Measurements from ENCODE around the gene MAN1B1.

Gene MAN1B1

GRCh38 chr9:137086531-137087408, at the start of gene MAN1B1:
MAN1B1 (plus strand) TSS chr9:137086985; CDS start chr9:137087000, 15 bp downstream.
- DNase-seq (ENCODE audit: low spot score), result peak; percentile 97

DNA sequence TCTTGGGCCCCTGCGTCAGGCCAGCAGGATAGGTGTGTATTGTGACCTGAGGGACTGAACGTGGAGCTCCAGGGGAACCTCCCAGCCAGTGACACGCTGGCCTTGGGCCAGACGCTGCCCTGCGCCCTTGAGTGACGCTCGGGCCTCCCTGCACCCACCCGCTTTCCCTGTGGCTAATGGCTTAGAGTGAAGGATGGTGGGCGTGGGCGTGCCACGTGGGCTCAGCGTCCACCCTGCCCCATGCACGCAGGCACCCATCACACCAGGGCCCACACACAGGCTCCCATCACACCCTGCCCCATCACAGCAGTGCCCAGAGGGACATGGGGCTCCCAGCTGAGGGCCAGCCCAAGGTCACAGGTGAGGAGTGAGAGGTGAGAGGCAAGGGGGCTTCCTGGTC, 49.8 kb upstream of the MAN1B1 start:
- DNase-seq (ENCODE audit: low spot score), result no peak

DNA sequence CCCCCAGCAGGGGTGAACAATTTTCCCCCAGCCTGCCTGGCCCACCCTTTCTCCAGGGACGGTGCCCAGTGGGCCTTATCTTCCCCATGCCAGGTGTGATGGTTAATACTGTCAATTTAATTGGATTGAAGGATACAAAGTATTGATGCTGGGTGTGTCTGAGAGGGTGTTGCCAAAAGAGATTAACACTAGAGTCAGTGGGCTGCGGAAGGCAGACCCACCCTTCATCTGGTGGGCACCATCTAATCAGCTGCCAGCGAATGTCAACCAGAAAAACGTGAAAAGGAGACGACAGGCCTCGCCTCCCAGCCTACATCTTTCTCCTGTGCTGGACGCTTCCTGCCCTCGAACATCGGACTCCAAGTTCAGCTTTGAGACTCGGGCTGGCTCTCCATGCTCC, 49.3 kb upstream of the MAN1B1 start:
- no peak for DNase-seq (ENCODE audit: low spot score)

DNA sequence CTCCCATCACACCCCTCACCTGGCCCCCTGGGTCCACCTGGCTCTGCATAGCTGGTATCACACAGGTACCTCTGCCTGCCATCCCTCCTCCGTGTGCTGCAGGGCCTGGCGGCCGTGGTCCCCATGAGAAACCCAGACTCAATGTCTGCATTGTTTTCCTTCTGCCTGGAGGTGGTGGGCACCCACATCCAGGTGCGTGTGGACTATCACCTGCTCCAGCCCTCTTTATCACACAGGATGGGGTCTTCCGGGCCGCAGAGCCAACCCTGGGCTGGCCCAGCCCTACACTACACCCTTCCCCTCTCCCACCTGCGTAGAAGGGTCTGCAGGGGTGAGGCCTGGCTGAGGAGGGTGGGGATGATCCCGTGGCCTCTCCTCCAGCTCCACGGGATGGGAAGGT, 47.9 kb upstream of the MAN1B1 start:
- DNase-seq (ENCODE audit: low spot score), result no peak

DNA sequence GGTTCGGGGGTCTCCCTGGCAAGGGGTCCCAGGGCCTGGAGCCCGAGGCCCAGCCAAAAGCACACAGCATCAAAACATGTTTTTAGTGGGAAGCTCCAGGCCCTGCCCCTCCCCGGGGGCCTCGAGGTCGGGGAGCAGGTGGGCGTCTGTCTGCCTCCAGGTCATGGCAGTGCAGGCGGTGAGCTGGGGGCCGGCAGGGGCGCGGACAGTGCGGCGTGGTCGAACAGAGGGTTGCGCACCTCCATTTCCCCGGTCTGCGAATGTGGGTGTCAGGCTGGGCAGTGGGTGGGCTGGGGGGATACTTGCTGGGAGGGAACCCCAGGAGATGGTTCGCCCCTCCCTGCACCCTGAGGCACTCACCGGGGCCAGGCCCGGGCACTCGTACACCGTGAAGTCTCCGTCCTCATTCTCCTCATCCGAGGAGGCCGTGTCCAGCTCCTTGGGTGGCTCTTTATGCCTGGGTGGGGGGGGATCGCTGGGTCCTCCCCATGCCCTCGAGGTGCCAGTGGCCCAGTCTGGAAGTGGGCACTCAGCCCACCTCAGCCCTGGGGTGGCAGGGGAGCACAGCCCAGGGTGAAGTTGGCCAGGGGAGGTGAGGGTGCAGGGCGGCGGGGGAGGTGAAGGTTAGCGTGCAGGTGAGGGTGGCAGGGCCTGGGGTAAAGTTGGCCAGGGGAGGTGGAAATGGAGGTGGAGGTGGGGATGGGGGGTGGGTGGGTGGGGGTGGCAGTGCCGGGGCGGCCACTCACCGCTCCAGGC, 47.0 kb upstream of the MAN1B1 start:
- DNase-seq (ENCODE audit: low spot score), result no peak

- no peak for DNase-seq (ENCODE audit: low spot score)
Observed at GRCh38 chr9:137040568-137040967, 46.2 kb upstream of the MAN1B1 start.

DNA sequence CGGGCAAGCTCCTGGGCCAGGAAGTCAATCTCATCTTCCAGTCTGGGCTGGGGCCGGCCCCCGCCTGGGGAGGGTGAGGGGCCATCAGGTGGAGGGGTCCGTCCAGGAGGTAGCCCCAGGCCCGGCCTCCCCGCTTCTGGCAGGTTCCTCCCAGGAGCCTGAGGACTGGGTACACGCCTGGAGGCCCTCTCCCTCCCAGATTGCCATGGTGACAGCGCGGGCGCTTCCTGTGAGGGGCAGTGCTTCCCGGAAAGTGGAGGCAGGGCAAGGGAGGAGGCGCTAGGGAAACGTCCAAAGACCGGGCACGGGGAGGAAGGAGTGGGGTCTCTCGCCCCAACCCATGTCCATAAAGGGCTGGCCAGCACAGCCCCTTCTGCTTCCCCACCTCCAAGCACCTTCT, 45.7 kb upstream of the MAN1B1 start:
- no peak for DNase-seq (ENCODE audit: low spot score)

DNA sequence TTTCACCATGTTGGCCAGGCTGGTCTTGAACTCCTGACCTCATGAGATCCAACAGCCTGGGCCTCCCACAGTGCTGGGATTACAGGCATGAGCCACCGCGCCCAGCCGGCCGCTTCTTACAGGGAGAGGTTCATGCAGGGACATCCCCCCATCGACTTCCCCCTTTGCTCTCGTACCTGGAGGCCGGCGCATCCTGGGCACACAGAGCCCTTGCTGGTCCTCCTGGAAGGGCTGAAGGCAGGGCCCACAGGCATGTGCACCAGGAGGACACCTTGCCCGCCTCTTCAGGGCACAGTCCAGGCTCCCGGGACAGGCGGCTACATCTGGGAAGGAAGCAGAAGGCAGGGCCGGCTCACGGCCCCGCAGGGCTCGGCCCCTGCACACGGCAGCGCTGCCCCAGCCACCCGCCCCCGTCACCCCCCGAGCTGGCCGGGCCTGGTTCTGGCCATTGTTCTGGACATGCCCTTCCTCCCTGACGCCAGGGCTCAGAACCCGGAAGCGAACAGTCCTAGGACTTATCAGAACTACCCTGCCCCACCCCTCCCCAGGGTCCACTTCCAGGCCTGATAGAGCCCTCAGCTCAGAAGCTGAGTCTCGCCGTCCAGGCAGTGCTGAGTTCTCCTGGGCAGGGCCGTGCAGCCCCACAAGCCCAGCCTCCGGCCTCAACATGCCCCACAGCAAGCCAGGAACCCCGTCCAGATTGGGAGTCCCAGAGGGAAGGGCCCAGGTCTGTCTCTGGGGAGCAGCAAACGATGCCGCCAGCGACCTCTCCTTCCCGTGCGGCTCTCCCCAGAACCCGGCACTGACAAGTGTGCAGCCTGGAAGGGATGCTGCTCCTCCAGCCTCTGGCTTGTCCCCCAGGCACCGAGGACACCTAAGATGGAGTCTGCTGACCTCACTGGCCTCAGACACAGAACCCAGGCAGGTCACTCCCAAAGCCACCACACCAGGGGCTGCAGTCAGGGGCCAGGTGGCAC, 43.7 kb upstream of the MAN1B1 start:
- no peak for DNase-seq (ENCODE audit: low spot score)

GRCh38 chr9:137044037-137044436, 42.7 kb upstream of the MAN1B1 start:
- DNase-seq (ENCODE audit: low spot score), result no peak

DNA sequence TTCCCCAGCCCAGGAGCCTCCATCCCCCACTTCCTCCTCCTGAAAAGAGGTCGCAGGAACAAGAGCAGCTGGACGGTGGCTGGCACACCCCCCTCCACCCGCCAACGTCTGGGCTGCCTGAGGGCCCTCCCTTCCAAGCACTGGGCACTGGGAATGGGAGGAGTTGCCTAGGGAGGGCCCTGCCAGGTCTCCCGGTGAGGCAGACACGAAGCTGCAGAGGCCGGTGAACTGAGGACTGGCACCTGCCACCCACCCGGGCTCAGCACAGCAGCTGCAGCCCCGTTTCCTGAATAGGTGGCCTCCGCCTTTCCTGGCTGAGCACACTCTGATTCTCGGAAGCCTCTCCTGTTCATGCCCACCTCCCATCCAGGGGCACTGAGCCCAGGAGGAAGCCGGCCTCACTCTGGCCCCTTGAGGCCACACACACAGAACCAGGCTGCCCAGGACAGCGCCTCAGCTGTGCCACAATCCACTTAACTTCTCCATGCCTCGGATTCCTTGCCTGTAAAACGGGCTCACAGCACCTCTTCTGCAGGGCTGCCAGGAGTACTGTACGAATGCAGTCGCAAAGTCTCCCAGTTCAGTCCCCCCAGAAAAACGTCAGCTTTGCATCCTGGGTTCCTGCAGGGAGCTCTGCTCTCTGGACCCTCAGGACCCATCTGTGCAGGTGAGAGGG, 42.1 kb upstream of the MAN1B1 start:
- DNase-seq (ENCODE audit: low spot score), result no peak

DNA sequence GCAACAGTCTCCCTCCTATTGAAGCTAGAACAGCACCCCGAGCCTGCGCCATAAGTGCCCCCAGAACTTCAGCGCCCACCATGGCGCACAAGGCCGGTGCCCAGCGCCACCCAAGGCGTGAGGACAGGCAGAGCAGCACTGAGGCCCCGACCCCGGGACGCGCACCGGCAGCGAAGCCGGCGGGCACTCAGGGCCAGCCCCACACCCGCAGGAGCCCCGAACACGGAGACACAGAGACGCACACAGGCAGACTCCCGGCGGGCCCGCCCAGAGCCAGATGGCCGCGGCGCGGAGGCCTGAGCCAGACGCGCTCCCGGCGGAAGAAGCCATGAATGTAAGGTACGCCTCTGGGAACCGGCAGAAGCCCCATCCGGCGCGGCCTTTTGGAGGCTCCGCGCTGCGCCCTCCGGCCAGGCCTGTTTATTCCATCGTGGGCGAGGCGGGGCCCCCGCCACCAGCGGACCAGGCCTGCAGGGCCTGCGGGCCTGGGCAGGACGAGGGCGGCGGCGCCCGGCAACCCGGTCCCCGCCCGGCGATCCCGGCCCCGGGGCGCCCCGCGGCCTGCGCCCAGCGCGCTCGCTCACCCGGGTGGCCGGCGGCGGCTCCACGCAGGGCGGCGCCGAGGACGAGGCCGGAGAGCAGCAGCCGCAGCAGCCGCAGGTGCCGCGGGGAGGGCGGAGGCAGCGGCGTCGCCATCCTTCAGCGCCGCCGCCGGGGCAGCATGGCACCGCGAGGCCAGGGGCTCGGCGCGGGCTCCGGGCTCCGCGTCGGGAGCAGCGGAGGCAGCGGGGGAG, 41.3 kb upstream of the MAN1B1 start:
- no peak for DNase-seq (ENCODE audit: low spot score)

- DNase-seq (ENCODE audit: low spot score), result peak; percentile 86
Observed at GRCh38 chr9:137046088-137046787, 40.5 kb upstream of the MAN1B1 start, which contains the start of gene NPDC1. NPDC1 (minus strand) TSS chr9:137046177; CDS start chr9:137045989, 188 bp downstream.

DNA sequence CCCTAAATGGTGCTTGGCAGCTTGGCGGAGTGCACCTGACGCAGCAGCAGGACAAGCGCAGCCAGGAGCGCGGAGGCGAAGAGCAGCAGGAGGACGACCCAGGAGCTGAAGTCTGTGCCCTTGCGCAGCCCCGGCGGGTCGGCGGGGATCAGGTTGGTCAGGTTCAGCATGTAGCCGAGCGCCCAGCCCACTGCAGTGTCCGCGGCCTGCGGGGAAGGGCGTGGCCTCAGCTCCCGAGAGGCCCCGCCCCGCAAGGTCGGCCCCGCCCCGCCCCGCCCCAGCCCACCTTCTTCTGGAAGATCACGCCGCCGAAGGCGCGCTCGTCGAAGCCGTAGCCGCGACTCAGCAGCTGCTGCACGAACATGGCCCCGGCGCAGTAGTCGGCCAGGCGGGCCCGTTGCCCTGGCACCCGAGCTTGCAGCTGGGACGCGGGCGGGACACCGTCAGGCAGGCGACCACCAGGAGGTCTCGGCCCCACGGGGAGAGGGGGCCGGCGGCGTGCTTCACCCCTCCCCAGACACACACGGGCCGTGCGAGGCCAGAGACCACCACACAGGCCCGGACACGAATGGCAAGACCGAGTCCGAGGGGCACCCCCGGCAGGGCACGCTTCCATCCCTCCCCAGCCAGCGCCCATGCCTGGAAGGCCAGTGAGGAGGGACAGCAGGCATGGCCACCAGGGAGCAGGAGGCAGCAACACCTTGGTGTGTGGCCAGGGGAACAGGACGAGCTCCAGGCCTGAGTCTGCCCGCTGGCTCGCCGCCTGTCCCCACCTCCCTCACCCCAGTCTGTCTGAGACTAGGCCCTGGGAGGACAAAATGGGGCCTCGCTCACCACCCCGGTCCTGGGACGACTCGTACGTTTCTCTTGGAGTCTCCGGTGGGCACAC, 37.9 kb upstream of the MAN1B1 start:
- no peak for DNase-seq (ENCODE audit: low spot score)

DNA sequence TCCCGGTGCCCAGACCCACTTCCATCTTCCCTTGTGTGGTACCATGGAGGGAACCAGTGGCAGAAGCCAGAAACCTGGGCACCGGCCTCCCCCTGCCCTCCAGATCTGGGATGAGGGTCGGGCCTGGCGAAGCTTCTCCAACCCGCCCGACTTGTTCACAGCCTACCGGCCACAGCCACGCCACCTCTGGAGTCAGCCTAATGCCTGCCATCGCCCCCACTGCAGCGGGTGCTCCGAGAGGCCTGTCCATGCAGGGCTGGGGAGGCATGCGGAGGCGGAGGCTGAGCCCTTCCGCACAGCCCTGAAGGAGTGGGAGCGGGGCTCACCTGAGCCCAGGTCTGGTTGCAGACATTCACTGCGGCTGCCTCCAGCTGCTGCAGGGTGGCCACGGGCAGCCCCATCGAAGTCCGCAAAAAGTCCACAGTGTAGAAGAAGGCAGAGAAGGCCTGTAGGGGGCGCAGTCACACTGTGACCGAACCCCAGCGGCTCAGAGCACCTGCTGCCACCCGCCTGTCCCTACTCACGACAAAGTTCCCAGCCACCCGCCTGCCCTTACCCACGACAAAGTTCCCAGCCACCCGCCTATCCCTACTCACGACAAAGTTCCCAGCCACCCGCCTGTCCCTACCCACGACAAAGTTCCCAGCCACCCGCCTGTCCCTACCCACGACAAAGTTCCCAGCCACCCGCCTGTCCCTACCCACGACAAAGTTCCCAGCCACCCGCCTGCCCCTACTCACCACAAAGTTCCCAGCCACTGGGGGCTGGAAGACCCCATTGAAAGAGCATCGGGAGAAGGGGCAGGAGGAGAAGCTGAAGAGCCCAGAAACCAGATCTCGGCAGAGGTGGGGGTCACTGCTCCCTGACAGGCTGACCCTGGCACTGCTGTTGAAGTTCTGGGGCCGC, 37.0 kb upstream of the MAN1B1 start:
- no peak for DNase-seq (ENCODE audit: low spot score)

DNA sequence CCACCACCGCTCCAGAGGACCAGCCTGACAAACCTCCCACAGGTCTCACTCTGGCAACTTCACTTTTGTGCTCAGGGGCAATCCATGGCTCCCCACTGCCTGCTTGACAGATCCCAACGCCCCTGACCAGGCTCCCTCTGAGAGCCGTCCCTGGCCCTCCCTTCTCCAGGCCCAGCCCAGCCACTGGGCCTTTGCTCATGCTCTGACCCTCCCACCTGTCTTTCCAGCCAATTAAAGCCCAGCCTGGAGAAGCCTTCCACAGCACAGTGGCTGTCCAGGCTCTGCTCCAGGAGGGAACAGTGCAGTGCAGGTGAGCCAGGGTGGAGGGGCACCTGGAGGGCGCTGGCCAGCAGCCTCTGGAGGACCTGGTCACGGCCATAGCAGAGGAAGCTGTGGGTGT, 36.2 kb upstream of the MAN1B1 start:
- DNase-seq (ENCODE audit: low spot score), result no peak

GRCh38 chr9:137051145-137051724, 35.5 kb upstream of the MAN1B1 start:
- DNase-seq (ENCODE audit: low spot score), result no peak

DNA sequence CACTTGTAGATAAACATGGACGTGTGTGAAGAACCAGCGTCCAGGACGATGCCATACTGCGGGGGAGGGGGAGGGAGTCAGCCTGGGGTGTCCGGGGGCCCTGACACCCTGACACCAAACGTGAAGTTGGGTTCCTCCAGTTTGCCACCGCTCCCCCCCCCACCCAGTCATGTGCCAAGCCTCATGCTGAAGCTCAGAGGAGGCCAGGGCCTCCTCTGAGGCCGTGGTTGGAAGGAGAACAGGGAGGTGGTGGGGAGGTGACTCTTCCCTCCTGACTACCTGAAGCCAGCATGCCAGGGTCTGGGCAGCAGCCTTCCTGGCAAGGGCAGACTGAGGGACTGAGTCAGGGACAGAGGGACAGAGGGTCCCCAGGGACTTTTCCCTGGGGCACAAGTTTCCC, 34.5 kb upstream of the MAN1B1 start:
- DNase-seq (ENCODE audit: low spot score), result no peak

All from left forelimb (tissue), 1 donor.